A673 (cell line): ENCODE data around the gene BLTP3A.

Experiments
- EZH2 ChIP-seq: fragments of 200-600 bp; sonication (generic); IDR thresholded peaks from 2 replicates; pipeline ENCODE4 v1.6.1; 2017; ENCODE audit warnings: borderline replicate concordance, low read depth, mild to moderate bottlenecking, mixed read lengths, antibody characterized with exemption, low read length; ENCODE audit not compliant: poor library complexity, severe bottlenecking
- TF ChIP-seq, protein P1 (sequence below): fragments of 300-800, 200-600 bp; sonication (generic); conservative IDR thresholded peaks from 2 replicates; pipeline ENCODE4 v1.5.1; 2017; ENCODE audit warnings: low read depth, mild to moderate bottlenecking, antibody characterized with exemption, low read length, moderate library complexity, mixed read lengths

DNA sequence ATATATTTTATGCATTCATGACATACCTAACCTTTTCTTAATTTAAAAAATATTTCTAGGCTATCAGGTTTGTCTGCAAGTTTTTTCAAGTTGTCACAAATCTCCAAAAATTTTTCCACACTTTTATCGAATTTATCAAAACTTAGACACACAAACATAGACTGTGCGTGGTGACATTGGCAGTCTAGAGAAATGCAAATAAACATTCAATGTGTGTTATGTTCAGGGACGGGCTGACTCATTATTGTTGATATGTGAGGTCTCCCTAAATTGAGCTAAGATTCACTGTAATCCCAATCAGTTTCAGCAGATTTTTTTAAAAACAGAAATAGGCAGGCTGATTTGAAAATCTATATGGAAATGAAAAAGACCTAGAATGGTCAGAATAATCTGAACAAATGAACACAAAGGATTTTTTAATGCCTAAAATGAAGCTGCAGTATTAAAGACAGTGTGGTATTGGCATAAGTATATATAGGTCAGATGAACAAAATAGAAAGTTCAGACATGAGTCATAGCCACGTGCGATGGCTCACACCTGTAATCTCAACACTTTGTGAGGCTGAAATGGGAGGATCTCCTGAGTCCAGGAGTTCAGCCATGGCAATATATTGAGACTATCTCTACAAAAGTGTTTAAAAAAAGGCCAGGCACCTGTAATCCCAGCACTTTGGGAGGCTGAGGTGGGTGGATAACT lies 19.2 kb downstream of the BLTP3A start:
- TF ChIP-seq, protein P1, sequence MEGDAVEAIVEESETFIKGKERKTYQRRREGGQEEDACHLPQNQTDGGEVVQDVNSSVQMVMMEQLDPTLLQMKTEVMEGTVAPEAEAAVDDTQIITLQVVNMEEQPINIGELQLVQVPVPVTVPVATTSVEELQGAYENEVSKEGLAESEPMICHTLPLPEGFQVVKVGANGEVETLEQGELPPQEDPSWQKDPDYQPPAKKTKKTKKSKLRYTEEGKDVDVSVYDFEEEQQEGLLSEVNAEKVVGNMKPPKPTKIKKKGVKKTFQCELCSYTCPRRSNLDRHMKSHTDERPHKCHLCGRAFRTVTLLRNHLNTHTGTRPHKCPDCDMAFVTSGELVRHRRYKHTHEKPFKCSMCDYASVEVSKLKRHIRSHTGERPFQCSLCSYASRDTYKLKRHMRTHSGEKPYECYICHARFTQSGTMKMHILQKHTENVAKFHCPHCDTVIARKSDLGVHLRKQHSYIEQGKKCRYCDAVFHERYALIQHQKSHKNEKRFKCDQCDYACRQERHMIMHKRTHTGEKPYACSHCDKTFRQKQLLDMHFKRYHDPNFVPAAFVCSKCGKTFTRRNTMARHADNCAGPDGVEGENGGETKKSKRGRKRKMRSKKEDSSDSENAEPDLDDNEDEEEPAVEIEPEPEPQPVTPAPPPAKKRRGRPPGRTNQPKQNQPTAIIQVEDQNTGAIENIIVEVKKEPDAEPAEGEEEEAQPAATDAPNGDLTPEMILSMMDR = no peak
- no peak for TF ChIP-seq EZH2
